ENCODE results near the gene MYH6.

GRCh38 chr14:23408307-23408630 is 196 bp upstream of the MYH6 start:
- TF ChIP-seq, protein P1, sequence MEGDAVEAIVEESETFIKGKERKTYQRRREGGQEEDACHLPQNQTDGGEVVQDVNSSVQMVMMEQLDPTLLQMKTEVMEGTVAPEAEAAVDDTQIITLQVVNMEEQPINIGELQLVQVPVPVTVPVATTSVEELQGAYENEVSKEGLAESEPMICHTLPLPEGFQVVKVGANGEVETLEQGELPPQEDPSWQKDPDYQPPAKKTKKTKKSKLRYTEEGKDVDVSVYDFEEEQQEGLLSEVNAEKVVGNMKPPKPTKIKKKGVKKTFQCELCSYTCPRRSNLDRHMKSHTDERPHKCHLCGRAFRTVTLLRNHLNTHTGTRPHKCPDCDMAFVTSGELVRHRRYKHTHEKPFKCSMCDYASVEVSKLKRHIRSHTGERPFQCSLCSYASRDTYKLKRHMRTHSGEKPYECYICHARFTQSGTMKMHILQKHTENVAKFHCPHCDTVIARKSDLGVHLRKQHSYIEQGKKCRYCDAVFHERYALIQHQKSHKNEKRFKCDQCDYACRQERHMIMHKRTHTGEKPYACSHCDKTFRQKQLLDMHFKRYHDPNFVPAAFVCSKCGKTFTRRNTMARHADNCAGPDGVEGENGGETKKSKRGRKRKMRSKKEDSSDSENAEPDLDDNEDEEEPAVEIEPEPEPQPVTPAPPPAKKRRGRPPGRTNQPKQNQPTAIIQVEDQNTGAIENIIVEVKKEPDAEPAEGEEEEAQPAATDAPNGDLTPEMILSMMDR (conservative IDR thresholded peaks at IDR 0.05 in 1 of 2, IDR thresholded peaks at IDR 0.05 in 1 of 2; ENCODE audit: low read depth in 1 of 2, low read length in 2 of 2): no peak
- no peak for TF ChIP-seq EZH2 (IDR thresholded peaks at IDR 0.05; ENCODE audit: low read length, missing control alignments)
